PFSK-1 (cell line): Measurements from ENCODE around the gene USP30.

Experiments used
- POLR2AphosphoS5 ChIP-seq: IDR thresholded peaks from 2 replicates; pipeline ENCODE4 v1.6.1; 2012; ENCODE audit warnings: low read depth, mild to moderate bottlenecking, control low read depth, low read length, moderate library complexity
- REST ChIP-seq, 2 experiments: IDR thresholded peaks; 2 replicates each; pipeline versions ENCODE4 v1.6.1 to v1.8.0; 2011 to 2012; ENCODE audit warnings: low read depth in 2 of 2, low read length in 2 of 2, control low read depth in 1 of 2, inconsistent platforms in 1 of 2, mild to moderate bottlenecking in 1 of 2, moderate library complexity in 1 of 2; ENCODE audit not compliant: insufficient read depth in 1 of 2

DNA sequence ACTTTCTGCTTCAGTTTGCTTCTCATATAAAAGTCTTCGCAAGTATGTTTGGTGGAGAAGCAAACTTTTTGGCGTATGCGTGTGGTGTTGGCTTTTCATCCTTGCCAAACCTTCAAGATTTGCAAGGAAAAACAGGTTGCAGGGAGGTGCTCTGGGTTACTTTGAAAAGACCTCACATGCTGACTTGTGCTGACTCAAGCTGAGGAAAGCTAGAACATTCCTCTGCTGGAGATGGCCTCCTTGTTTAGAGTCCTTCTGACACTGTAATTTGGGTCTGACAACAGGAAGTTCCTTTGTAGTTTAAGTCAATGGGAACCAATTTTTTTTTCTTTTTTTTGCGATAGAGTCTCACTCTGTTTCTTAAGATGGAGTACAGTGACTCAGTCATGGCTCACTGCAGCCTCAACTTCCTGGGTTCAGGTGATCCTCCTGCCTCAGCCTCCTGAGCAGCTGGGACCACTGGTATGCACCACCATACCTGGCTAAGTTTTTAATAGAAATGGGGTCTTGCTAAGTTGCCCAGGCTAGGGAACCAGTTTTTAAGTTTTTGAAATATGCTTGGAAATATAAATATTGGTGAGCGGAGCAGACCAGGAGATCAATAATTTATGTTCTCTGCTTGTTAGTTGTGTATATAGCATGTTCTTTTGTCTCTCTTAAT is 61.4 kb downstream of the USP30 start:
- TF ChIP-seq POLR2AphosphoS5 (no peak), REST (IDR thresholded peaks at IDR 0.05; ENCODE audit: insufficient read depth in 1 of 2, low read depth in 2 of 2, low read length in 2 of 2) (no peak)
